Renal cortex interstitium (tissue), 11 donors: ENCODE data around the gene FAT2. TPM values are rescaled to one million over a fixed set of nuclear protein-coding genes. Genes with fewer than 3 reads are reported as not detected.

Source experiments
- DNase-seq, 11 donors: peaks; one replicate each; pipeline ENCODE4 v3.0.0-alpha.2; 2013; ENCODE audit warnings: low read depth in 9 of 11, low spot score in 4 of 11; ENCODE audit errors: extremely low read depth in 1 of 11
- polyA plus RNA-seq, 3 donors: library from polyadenylated mRNA; unstranded; fragments of 120-200 nt; gene quantifications; one replicate each; pipeline ENCODE4 v1.2.1, GENCODE V29; 2013; ENCODE audit not compliant: insufficient read length in 3 of 3

The FAT2 gene
- polyA plus RNA-seq, 3 donors = 4.6 to 9.8 (median 6.2) TPM

- no peak for DNase-seq
Measured at GRCh38 chr5:151570058-151570457, 21.1 kb downstream of the FAT2 start.

- DNase-seq = no peak
Measured at GRCh38 chr5:151569132-151570046, 21.7 kb downstream of the FAT2 start.

GRCh38 chr5:151568036-151568435 lies 23.1 kb downstream of the FAT2 start:
- no peak for DNase-seq

GRCh38 chr5:151565971-151566370 lies 25.2 kb downstream of the FAT2 start:
- no peak for DNase-seq

- DNase-seq = no peak
Measured at GRCh38 chr5:151562019-151562707, 29.0 kb downstream of the FAT2 start.

GRCh38 chr5:151557951-151558350 lies 33.2 kb downstream of the FAT2 start:
- no peak for DNase-seq

GRCh38 chr5:151557466-151557865 lies 33.7 kb downstream of the FAT2 start:
- no peak for DNase-seq

- no peak for DNase-seq
Measured at GRCh38 chr5:151556806-151557205, 34.3 kb downstream of the FAT2 start.

GRCh38 chr5:151555760-151556576 lies 35.2 kb downstream of the FAT2 start:
- DNase-seq = no peak

- DNase-seq = no peak
Measured at GRCh38 chr5:151553695-151554094, 37.4 kb downstream of the FAT2 start.

- DNase-seq = no peak
Measured at GRCh38 chr5:151553130-151553670, 37.9 kb downstream of the FAT2 start.

- DNase-seq = no peak
Measured at GRCh38 chr5:151551985-151552384, 39.1 kb downstream of the FAT2 start.

- DNase-seq = no peak
Measured at GRCh38 chr5:151550146-151550545, 41.0 kb downstream of the FAT2 start.

- no peak for DNase-seq
Measured at GRCh38 chr5:151549713-151550112, 41.4 kb downstream of the FAT2 start.

- no peak for DNase-seq
Measured at GRCh38 chr5:151547364-151547763, 43.8 kb downstream of the FAT2 start.

GRCh38 chr5:151541571-151541970 lies 49.6 kb downstream of the FAT2 start:
- no peak for DNase-seq
